NT2/D1 (cell line): ENCODE measurements around the gene BLOC1S6.

ENCODE experiments used
- SUZ12 ChIP-seq: IDR thresholded peaks from 2 replicates; pipeline ENCODE4 v1.6.1; 2011; ENCODE audit not compliant: insufficient read length, insufficient read depth; ENCODE audit errors: extremely low read depth
- YY1 ChIP-seq: IDR thresholded peaks from 2 replicates; pipeline ENCODE4 v1.6.1; 2011; ENCODE audit not compliant: insufficient read length, insufficient read depth
- ZNF274 ChIP-seq: IDR thresholded peaks from 2 replicates; pipeline ENCODE4 v1.6.1; 2011; ENCODE audit warnings: mild to moderate bottlenecking, low read depth, low read length

DNA sequence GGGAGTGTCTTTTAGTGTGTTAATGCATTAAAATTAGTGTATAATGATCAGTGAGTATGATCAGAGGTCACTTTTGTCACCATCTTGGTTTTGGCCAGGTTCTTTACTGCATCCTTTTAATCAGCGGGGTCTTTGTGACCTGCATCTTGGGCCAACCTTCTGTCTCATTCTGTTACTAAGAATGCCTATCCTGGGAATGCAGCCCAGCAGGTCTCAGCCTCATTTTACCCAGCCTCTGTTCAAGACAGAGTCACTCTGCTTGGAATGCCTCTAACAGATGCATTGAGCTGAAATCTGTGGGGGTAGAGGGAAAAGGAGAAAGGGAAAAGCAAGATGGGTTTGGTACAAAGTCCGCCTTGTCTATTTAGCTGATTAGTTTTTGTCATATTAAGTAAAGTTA, 5.3 kb upstream of the BLOC1S6 start:
- TF ChIP-seq YY1 (no peak), SUZ12 (no peak), ZNF274 (no peak)
